K562 (cell line): ENCODE measurements around the gene COPS9. TPM values are rescaled to one million over a fixed set of nuclear protein-coding genes. Genes with fewer than 3 reads are reported as not detected.

ENCODE experiments used
- ATAC-seq: fragments of 200-7000 bp; cut with Tn5 transposase; 3 replicates; pipeline ENCODE4 v1.9.1; 2020; ENCODE audit warnings: moderate library complexity
- BruUV-seq: library from RNA; stranded (reverse); fragments of 400-500 nt; replicated peaks from 2 replicates; lab custom pipeline; 2021; lab: Mats Ljungman, UMichigan
- CTCF ChIA-PET: fragments of 300-600 bp; formaldehyde crosslinking; extraction: SDS; loops from one replicate; lab custom pipeline; 2021; ENCODE audit warnings: low intra/inter-chr PET ratio; lab: Yijun Ruan, JAX
- POLR2A ChIA-PET: fragments of 300-600, 350-650 bp; sonication (Branson Sonifier 250); formaldehyde crosslinking; extraction: SDS; loops from one replicate; lab custom pipeline; 2021; ENCODE audit warnings: antibody characterized with exemption, inconsistent platforms; lab: Yijun Ruan, JAX
- DNase-seq, 4 experiments: peaks; one replicate each; pipeline versions ENCODE4 v3.0.0 to v3.0.0-alpha.2; 2011 to 2018; ENCODE audit warnings: low spot score in 3 of 4, mixed read lengths in 3 of 4; ENCODE audit errors: extremely low read depth in 1 of 4
- FAIRE-seq: peaks from 2 replicates; lab custom pipeline; 2011; peaks lifted over from hg19 to GRCh38; lab: Jason Lieb, UNC
- H2AFZ ChIP-seq: 2 replicates; pipeline ENCODE4 v1.6.0; 2011; ENCODE audit warnings: low read depth, low read length, control low read depth, inconsistent platforms
- H3K27ac ChIP-seq: fragments of 200-600 bp; 3 replicates; pipeline ENCODE4 v1.8.0; 2011; ENCODE audit warnings: low read depth, mild to moderate bottlenecking, control low read depth, inconsistent platforms, low read length, moderate library complexity, mixed read lengths; ENCODE audit errors: extremely low read depth
- H3K27me3 ChIP-seq, 2 experiments: fragments of 300-600 bp in 1 of 2; 2 replicates in 1 of 2; 3 replicates in 1 of 2; pipeline versions ENCODE4 v1.6.0 to v1.8.0; 2011; ENCODE audit warnings: inconsistent platforms in 2 of 2, low read length in 2 of 2, mild to moderate bottlenecking in 1 of 2, mixed read lengths in 1 of 2, moderate library complexity in 1 of 2; ENCODE audit not compliant: control insufficient read depth in 2 of 2, insufficient read depth in 2 of 2
- H3K36me3 ChIP-seq: fragments of 300-600 bp; 3 replicates; pipeline ENCODE4 v1.8.0; 2011; ENCODE audit warnings: mild to moderate bottlenecking, low read length, inconsistent platforms; ENCODE audit not compliant: control insufficient read depth, insufficient read depth
- H3K4me1 ChIP-seq, 2 experiments: fragments of 200-600 bp in 1 of 2; replicated peaks in 1 of 2; 2 replicates in 1 of 2; 3 replicates in 1 of 2; pipeline versions ENCODE4 v1.5.1 to v1.8.0; 2011; ENCODE audit warnings: inconsistent platforms in 2 of 2, low read length in 2 of 2, mild to moderate bottlenecking in 1 of 2, mixed read lengths in 1 of 2, moderate library complexity in 1 of 2; ENCODE audit not compliant: control insufficient read depth in 2 of 2, insufficient read depth in 2 of 2
- H3K4me2 ChIP-seq: 2 replicates; pipeline ENCODE4 v1.6.1; 2011; ENCODE audit warnings: low read length, control low read depth, inconsistent platforms, mixed read lengths; ENCODE audit not compliant: insufficient read depth
- H3K4me3 ChIP-seq: fragments of 200-600 bp; sonication (generic), shearing (Covaris generic); 2 replicates; pipeline ENCODE4 v1.5.1; 2016; ENCODE audit warnings: control low read depth, inconsistent platforms
- H3K79me2 ChIP-seq: fragments of 200-600 bp; 3 replicates; pipeline ENCODE4 v1.8.0; 2011; ENCODE audit warnings: low read length, inconsistent platforms; ENCODE audit not compliant: control insufficient read depth, insufficient read depth
- H3K9ac ChIP-seq, 2 experiments: 2 replicates each; pipeline versions ENCODE4 v1.6.0 to v1.6.1; 2011; ENCODE audit warnings: low read depth in 2 of 2, low read length in 2 of 2, control low read depth in 1 of 2, inconsistent platforms in 1 of 2, mild to moderate bottlenecking in 1 of 2, mixed read lengths in 1 of 2; ENCODE audit not compliant: insufficient read depth in 1 of 2
- H3K9me1 ChIP-seq: one replicate; pipeline ENCODE4 v1.6.0; 2011; ENCODE audit warnings: inconsistent platforms, mild to moderate bottlenecking, low read length, moderate library complexity; ENCODE audit not compliant: control insufficient read depth, insufficient read depth
- H3K9me3 ChIP-seq: replicated peaks from 2 replicates; pipeline ENCODE4 v1.5.1; 2011; ENCODE audit warnings: low read depth, low read length, inconsistent platforms; ENCODE audit not compliant: control insufficient read depth, insufficient read depth
- H4K20me1 ChIP-seq: replicated peaks from 2 replicates; pipeline ENCODE4 v1.6.1; 2011; ENCODE audit warnings: low read length, inconsistent platforms, mixed read lengths; ENCODE audit not compliant: control insufficient read depth, insufficient read depth
- AFF4 ChIP-seq: sonication (generic); formaldehyde crosslinking; IDR thresholded peaks from 2 replicates; pipeline ENCODE4 v1.8.0; 2023; ENCODE audit warnings: mild to moderate bottlenecking, missing genetic modification reagents
- DIDO1 ChIP-seq: fragments of 450-650 bp; IDR thresholded peaks from 2 replicates; pipeline ENCODE4 v1.6.1; 2016; ENCODE audit warnings: low read depth, missing biosample characterization, missing genetic modification characterization
- EGR1 ChIP-seq: fragments of 450-650 bp; conservative IDR thresholded peaks from 2 replicates; pipeline ENCODE4 v1.6.1; 2017; ENCODE audit warnings: mild to moderate bottlenecking
- HNRNPLL ChIP-seq: fragments of 200-400 bp; formaldehyde crosslinking; IDR thresholded peaks from 2 replicates; pipeline ENCODE4 v1.6.1; 2017; ENCODE audit warnings: low read length, low read depth, mild to moderate bottlenecking; ENCODE audit not compliant: poor library complexity, severe bottlenecking
- MEIS2 ChIP-seq: fragments of 450-650 bp; IDR thresholded peaks from 2 replicates; pipeline ENCODE4 v1.6.1; 2014; ENCODE audit warnings: mild to moderate bottlenecking; ENCODE audit not compliant: partially characterized antibody
- SMAD2 ChIP-seq: fragments of 150-350 bp; IDR thresholded peaks from 2 replicates; pipeline ENCODE4 v1.6.1; 2014; ENCODE audit warnings: low read depth, mild to moderate bottlenecking, low read length
- ZNF408 ChIP-seq: fragments of 250-450 bp; sonication (Bioruptor Pico); IDR thresholded peaks from 2 replicates; pipeline ENCODE4 v1.4.0; 2020; ENCODE audit warnings: low read depth, mild to moderate bottlenecking, moderate library complexity
- WGBS: fragments of 100-300 bp; shearing (Covaris generic); methylation state at CpG from one replicate; pipeline ENCODE4 v1.1.6; 2016; ENCODE audit warnings: low coverage, mixed read lengths; ENCODE audit not compliant: insufficient coverage; ENCODE audit errors: missing lambda C conversion rate; 5-methylcytosine and 5-hydroxymethylcytosine counted together
- in situ Hi-C: fragments of 300-500 bp; cut with MboI; formaldehyde crosslinking; loops from 4 replicates; pipeline ENCODE4 v1.15.0; 2018; ENCODE audit warnings: inconsistent platforms, mixed read lengths
- intact Hi-C: fragments of 100-400 bp; cut with micrococcal nuclease; formaldehyde crosslinking; loops from 2 replicates; pipeline ENCODE4 v1.14.2; 2022
- polyA plus RNA-seq, 8 experiments: library from polyadenylated mRNA; depleted of rRNA in 4 of 8; stranded (reverse) in 5 of 8; unstranded in 3 of 8; fragments of >200 nt; fragmentation: Nextera tagmentation in 2 of 8; fragmentation: Illumina TruSeq in 1 of 8; extraction: Ambion mirVana in 2 of 8; extraction: Trizol in 1 of 8; gene quantifications; 2 replicates each; pipeline versions ENCODE4 v1.2.1 to v1.2.3, GENCODE V29; 2011 to 2014; ENCODE audit warnings: inconsistent platforms in 1 of 8, missing spikeins in 1 of 8
- total RNA-seq, 7 experiments: library from RNA; depleted of rRNA in 6 of 7; stranded (reverse); fragments of >200 nt in 6 of 7; fragmentation: Illumina TruSeq in 2 of 7; extraction: Trizol in 2 of 7; gene quantifications; 2 replicates each; pipeline versions ENCODE4 v1.2.1 to v1.2.3, GENCODE V29; 2011 to 2021; ENCODE audit warnings: low replicate concordance in 1 of 7

Gene COPS9
- total and polyA plus RNA-seq, 9 of the 15 experiments (the other 6 are each of a cell fraction or from before 2014, with no cell fraction given), result 55.0 to 281 (median 99.9) TPM

- Histone ChIP-seq H3K9me3 (no peaks in the 10 kb centered on the region), H3K9ac (no peak overlapping the region), H3K27ac (no peak overlapping the region), H3K4me1 (no peaks in the 10 kb centered on the region), H3K36me3 (no peaks in the 10 kb centered on the region), H3K4me2 (no peak overlapping the region), H3K9me1 (peaks cover 2% of the 10 kb centered on the region), H2AFZ (no peak overlapping the region), H3K4me3 (no peak overlapping the region), H3K27me3 (peaks cover 0 to 27% of the 10 kb centered on the region in 2 experiments; a peak in 3 of 5 replicates), H4K20me1 (no peaks in the 10 kb centered on the region), H3K79me2 (no peaks in the 10 kb centered on the region)
- 0% methylated on average over 12 of the region's 18 CpGs for WGBS
- CTCF ChIA-PET, result no interaction called here
- in situ Hi-C loops (no loop called here), intact Hi-C loops (no loop called here)
- TF ChIP-seq AFF4 (CRISPR knock-in tag) (no peak), ZNF408 (CRISPR knock-in tag) (no peak), MEIS2 (no peak), HNRNPLL (no peak), DIDO1 (tag) (no peak), SMAD2 (no peak), EGR1 (no peak)
- ATAC-seq, result no peak; the same call in 2 of the 3 replicates
- POLR2A ChIA-PET, result interaction anchor here (0.7 kb wide), 1 partner anchor 11 kb away, joined by 4 read pairs; no protein-coding TSS in a partner anchor
- no peak for FAIRE-seq
- BruUV-seq, result no TSS peak
- no peak for DNase-seq
These were observed 24.4 kb upstream of the COPS9 start for GRCh38 chr2:240160291-240161086.
